ENCODE measurements around the gene ZNF74. TPM values are rescaled to one million over a fixed set of nuclear protein-coding genes. Genes with fewer than 3 reads are reported as not detected.

Gene ZNF74
- polyA plus RNA-seq, 1 experiment = 8.4 TPM

DNA sequence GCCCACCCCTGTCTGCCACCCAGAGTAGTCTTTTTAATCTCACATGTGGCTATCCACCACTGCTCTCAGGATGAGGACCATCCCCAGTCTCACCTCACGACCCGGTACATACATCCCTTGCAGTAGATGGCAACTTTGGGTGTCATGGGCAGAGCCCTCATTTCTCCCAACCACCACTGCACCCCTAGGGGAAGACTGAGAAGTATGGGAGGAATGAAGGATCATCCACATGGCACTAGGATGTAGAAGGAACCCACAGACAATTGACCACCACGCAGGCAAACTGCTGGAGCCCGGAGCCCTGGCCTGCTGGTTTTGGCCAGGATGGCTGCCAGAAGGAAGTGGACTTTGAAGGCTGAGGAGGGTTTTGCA is 45.6 kb downstream of the ZNF74 start:
- no peak overlapping the region for H3K27ac ChIP-seq (ENCODE audit: low read depth, low read length)
- no peaks in the 10 kb centered on the region for H3K27me3 ChIP-seq (ENCODE audit: control insufficient read depth, insufficient read depth, low read length)
- POLR2A ChIA-PET = no interaction called here
- CTCF ChIA-PET = interaction anchor here (0.9 kb wide), 1 partner anchor 14 kb away, joined by 3 read pairs; no protein-coding TSS in a partner anchor
- TF ChIP-seq CTCF (IDR thresholded peaks at IDR 0.05; ENCODE audit: low read depth, low read length) = no peak; the same call in 1 of the 2 replicates
- no peak overlapping the region for H3K4me3 ChIP-seq (ENCODE audit: low read depth, low read length)
- DNase-seq (ENCODE audit: low read depth, low spot score) = no peak
- H3K9me3 ChIP-seq (ENCODE audit: control insufficient read depth, insufficient read depth, low read length) = peaks cover 3% of the 10 kb centered on the region; the same call in 1 of the 2 replicates

DNA sequence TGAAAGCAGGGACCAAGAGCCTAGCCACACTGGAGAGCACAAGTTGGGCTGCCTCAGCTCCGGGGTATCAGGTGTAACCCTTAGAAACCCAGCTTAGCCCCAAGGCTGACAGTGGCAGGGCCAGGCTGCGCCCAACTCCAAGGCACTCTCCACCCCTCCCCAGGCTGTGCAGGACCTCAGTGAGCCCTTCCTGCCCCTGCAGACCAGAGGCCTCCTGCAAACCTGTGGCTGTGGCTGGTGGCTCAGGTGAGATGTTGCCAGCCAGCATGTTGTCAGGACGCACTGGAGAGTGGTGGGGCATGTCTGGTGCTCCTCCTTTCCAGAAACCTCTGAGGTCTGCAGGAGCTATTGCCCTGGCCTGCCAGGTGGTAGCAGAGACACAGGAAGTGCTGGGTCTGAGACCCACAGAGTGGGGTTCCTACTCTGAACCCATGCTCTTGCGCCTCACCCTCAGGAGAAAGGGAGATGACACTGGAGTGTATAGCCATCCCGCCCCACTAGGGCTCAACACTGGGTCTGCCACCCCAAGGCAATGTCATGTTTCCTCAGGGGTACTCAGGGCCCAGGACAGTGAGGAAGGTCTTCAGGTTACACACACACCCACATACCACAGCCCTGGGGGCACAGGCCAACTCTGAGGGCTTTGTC is 46.1 kb downstream of the ZNF74 start:
- H3K4me3 ChIP-seq (ENCODE audit: low read depth, low read length) = no peak overlapping the region
- no peak overlapping the region for H3K27ac ChIP-seq (ENCODE audit: low read depth, low read length)
- peaks cover 3% of the 10 kb centered on the region; the same call in 1 of the 2 replicates for H3K9me3 ChIP-seq (ENCODE audit: control insufficient read depth, insufficient read depth, low read length)
- TF ChIP-seq CTCF (IDR thresholded peaks at IDR 0.05; ENCODE audit: low read depth, low read length) = no peak
- ChIA-PET POLR2A (no interaction called here), CTCF (interaction anchor here (0.9 kb wide), 1 partner anchor 14 kb away, joined by 3 read pairs; no protein-coding TSS in a partner anchor)
- H3K27me3 ChIP-seq (ENCODE audit: control insufficient read depth, insufficient read depth, low read length) = no peaks in the 10 kb centered on the region
- no peak for DNase-seq (ENCODE audit: low read depth, low spot score)

DNA sequence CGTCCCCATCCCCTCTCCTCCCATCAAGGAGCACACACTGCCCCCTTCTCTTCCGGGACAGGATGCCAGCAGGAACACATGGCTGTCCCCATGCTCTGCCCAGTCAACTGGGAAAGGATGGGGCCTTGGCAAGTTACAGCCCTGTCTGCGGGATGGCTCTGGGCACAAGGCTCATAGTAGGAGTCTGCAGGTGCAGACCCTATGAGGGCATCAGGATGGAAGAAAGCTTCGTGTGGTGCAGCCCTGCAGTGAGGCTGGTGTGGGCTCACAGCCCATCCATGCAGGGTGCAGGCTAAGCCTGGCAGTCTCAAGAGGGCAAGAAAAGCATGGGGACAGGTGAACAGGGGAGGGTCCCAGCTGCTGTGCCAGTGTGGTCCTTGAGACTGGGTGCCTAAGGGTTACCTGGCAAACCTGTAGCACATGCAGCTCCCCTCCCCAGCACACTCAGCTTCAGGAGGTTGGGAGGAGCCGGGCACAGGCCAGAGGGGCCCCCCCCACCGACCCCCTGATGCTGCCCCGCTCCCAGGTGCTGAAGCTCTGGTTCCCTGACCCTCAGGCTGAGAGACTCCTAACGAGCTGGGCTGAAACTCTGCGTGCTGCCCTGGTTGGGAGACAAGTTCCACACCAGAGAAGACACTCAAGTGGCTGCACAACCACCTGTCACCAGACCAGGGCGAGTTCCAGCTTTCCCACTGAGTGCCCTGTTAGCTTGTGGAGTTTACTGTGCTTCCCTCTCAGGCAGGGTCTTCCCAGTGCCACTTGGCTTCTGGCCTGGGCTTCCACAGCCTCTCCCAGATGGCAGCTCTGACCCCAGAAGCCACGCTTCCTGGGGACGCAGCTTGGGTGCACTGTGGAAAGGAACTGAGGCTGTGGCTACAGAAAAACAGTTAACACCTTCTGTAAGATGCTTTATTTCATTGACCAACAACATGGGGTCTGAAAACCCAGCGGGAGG is 47.0 kb downstream of the ZNF74 start:
- ChIA-PET CTCF (interaction anchor here (0.7 to 1.5 kb wide), 3 partner anchors 13 to 23 kb away, joined by 3 to 4 read pairs (median 3); no protein-coding TSS in a partner anchor), POLR2A (no interaction called here)
- Histone ChIP-seq H3K27ac (ENCODE audit: low read depth, low read length) (no peak overlapping the region), H3K4me3 (ENCODE audit: low read depth, low read length) (no peak overlapping the region), H3K27me3 (ENCODE audit: control insufficient read depth, insufficient read depth, low read length) (no peaks in the 10 kb centered on the region), H3K9me3 (ENCODE audit: control insufficient read depth, insufficient read depth, low read length) (peaks cover 3% of the 10 kb centered on the region; the same call in 1 of the 2 replicates)
- TF ChIP-seq CTCF (IDR thresholded peaks at IDR 0.05; ENCODE audit: low read depth, low read length) = no peak
- no peak for DNase-seq (ENCODE audit: low read depth, low spot score)

DNA sequence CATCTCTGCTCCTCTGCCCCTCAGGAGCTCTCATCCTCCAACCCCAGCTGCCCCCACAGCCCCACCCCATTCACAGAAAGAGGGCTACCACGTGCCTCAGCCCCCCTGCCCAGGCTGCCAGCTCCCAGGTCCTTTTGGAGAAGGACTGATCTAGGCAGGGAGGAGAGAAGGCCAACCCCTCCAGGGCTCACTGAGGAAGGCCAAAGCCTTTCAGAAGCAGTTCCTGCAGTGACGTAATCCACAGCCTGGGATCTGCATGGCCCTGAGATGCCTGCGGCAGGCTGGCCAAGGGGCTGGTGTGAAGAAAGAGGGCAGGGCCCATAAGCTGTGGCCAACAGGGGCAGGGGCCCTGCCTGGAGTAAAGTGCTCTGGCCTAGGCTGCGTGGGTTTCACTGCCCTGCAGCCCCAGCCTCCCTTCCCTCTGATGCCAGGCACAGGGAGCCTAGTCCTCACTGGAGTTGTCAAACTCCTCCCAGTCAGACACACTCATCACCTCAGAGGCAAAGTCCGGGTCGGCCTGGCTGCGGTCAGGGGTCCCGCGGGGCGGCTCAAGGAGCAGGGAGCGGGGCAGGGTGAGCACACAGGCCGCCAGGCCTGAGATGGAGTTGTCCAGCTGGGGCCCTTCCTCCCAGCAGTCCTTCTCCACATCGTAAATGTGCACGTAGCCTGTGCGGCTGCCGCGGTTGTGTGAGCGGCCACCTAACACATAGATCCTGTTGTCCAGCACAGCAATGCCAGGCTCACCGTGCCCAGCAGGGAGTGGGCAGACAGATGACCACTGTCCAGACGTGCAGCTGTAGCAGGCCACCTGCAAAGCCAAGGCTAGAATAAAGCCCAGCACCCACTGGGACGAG is 47.9 kb downstream of the ZNF74 start:
- Histone ChIP-seq H3K27me3 (ENCODE audit: control insufficient read depth, insufficient read depth, low read length) (no peaks in the 10 kb centered on the region), H3K27ac (ENCODE audit: low read depth, low read length) (no peak overlapping the region), H3K4me3 (ENCODE audit: low read depth, low read length) (no peak overlapping the region), H3K9me3 (ENCODE audit: control insufficient read depth, insufficient read depth, low read length) (peaks cover under 1% of the 10 kb centered on the region; the same call in 1 of the 2 replicates)
- CTCF ChIA-PET = interaction anchor here (1.5 kb wide), 1 partner anchor 15 kb away, joined by 4 read pairs; no protein-coding TSS in a partner anchor
- DNase-seq (ENCODE audit: low read depth, low spot score) = no peak
- POLR2A ChIA-PET = no interaction called here
- no peak for TF ChIP-seq CTCF (IDR thresholded peaks at IDR 0.05; ENCODE audit: low read depth, low read length)

Measured in AG04450 (cell line).